A673 (cell line): ENCODE results near the gene DDAH1. TPM values are rescaled to one million over a fixed set of nuclear protein-coding genes. Genes with fewer than 3 reads are reported as not detected.

Experiments
- BruUV-seq: library from RNA; stranded (reverse); fragments of 400-500 nt; replicated peaks from 2 replicates; lab custom pipeline; 2021; lab: Mats Ljungman, UMichigan
- CTCF ChIA-PET: fragments of 300-600 bp; sonication (Branson Sonifier 250); formaldehyde crosslinking; loops from one replicate; lab custom pipeline; 2022; ENCODE audit warnings: antibody characterized with exemption; lab: Charles Lee
- POLR2A ChIA-PET: fragments of 300-600 bp; sonication (Branson Sonifier 250); formaldehyde crosslinking; loops from one replicate; lab custom pipeline; 2022; ENCODE audit warnings: antibody characterized with exemption; ENCODE audit not compliant: low non-redundant PET; lab: Charles Lee
- DNase-seq: peaks from one replicate; pipeline ENCODE4 v3.0.0-alpha.2; 2015; ENCODE audit warnings: low spot score
- H3K27ac ChIP-seq: fragments of 200-600 bp; sonication (generic); 2 replicates; pipeline ENCODE4 v1.5.1; 2016; ENCODE audit warnings: mixed run types, low read depth, mild to moderate bottlenecking, mixed read lengths, antibody characterized with exemption, low read length; ENCODE audit not compliant: poor library complexity, severe bottlenecking
- H3K27me3 ChIP-seq: fragments of 200-600 bp; sonication (generic); replicated peaks from 2 replicates; pipeline ENCODE4 v1.6.1; 2017; ENCODE audit warnings: mixed run types, low read depth, mild to moderate bottlenecking, mixed read lengths, antibody characterized with exemption, low read length; ENCODE audit not compliant: insufficient read depth, poor library complexity
- H3K36me3 ChIP-seq: fragments of 200-600 bp; sonication (generic); 2 replicates; pipeline ENCODE4 v1.6.1; 2016; ENCODE audit warnings: mixed run types, mild to moderate bottlenecking, mixed read lengths, antibody characterized with exemption, low read length; ENCODE audit not compliant: insufficient read depth, poor library complexity, severe bottlenecking
- H3K4me1 ChIP-seq: fragments of 200-600 bp; sonication (generic); 2 replicates; pipeline ENCODE4 v1.6.1; 2017; ENCODE audit warnings: mixed run types, mild to moderate bottlenecking, mixed read lengths, antibody characterized with exemption, low read length; ENCODE audit not compliant: insufficient read depth, poor library complexity, severe bottlenecking
- H3K4me3 ChIP-seq: fragments of 200-600 bp; sonication (generic); 2 replicates; pipeline ENCODE4 v1.5.1; 2016; ENCODE audit warnings: low read depth, mixed run types, mild to moderate bottlenecking, mixed read lengths, low read length; ENCODE audit not compliant: poor library complexity, severe bottlenecking
- H3K9me3 ChIP-seq: fragments of 200-600 bp; sonication (generic); 2 replicates; pipeline ENCODE4 v1.6.1; 2016; ENCODE audit warnings: mixed run types, low read depth, mild to moderate bottlenecking, mixed read lengths, antibody characterized with exemption, low read length; ENCODE audit not compliant: poor library complexity, severe bottlenecking
- CTCF ChIP-seq: fragments of 300-800, 200-600 bp; sonication (generic); conservative IDR thresholded peaks from 2 replicates; pipeline ENCODE4 v1.5.1; 2017; ENCODE audit warnings: low read depth, mild to moderate bottlenecking, antibody characterized with exemption, low read length, moderate library complexity, mixed read lengths
- EZH2 ChIP-seq: fragments of 200-600 bp; sonication (generic); IDR thresholded peaks from 2 replicates; pipeline ENCODE4 v1.6.1; 2017; ENCODE audit warnings: borderline replicate concordance, low read depth, mild to moderate bottlenecking, mixed read lengths, antibody characterized with exemption, low read length; ENCODE audit not compliant: poor library complexity, severe bottlenecking
- intact Hi-C: fragments of 100-400 bp; cut with micrococcal nuclease; formaldehyde crosslinking; loops from one replicate; pipeline ENCODE4 v1.10.0; 2022; ENCODE audit not compliant: unreplicated experiment
- total RNA-seq: library from RNA; stranded (reverse); gene quantifications from 2 replicates; pipeline ENCODE4 v1.2.3, GENCODE V29; 2021

Gene DDAH1
- total RNA-seq, 1 experiment from 2014 or later = 32.5 TPM

- no TSS peak for BruUV-seq
- CTCF ChIA-PET = no interaction called here
- intact Hi-C loops = no loop called here
- no peak for DNase-seq
- POLR2A ChIA-PET = no interaction called here
- no peaks in the 10 kb centered on the region for H3K36me3 ChIP-seq
- H3K27me3 ChIP-seq = no peaks in the 10 kb centered on the region
- H3K27ac ChIP-seq = no peak overlapping the region
- TF ChIP-seq CTCF (no peak), EZH2 (no peak)
- H3K9me3 ChIP-seq = no peaks in the 10 kb centered on the region
- no peaks in the 10 kb centered on the region for H3K4me1 ChIP-seq
- H3K4me3 ChIP-seq = no peak overlapping the region
Observed at GRCh38 chr1:85290826-85291225, 174.1 kb downstream of the DDAH1 start.

- TF ChIP-seq EZH2 = no peak
- no peak for TF ChIP-seq CTCF
- no peak for DNase-seq
- intact Hi-C loops = no loop called here
- no peaks in the 10 kb centered on the region for H3K4me1 ChIP-seq
- no TSS peak for BruUV-seq
- no peak overlapping the region for H3K4me3 ChIP-seq
- ChIA-PET CTCF (no interaction called here), POLR2A (no interaction called here)
- no peaks in the 10 kb centered on the region for H3K27me3 ChIP-seq
- H3K36me3 ChIP-seq = no peaks in the 10 kb centered on the region
- no peak overlapping the region for H3K27ac ChIP-seq
- H3K9me3 ChIP-seq = no peaks in the 10 kb centered on the region
Observed at GRCh38 chr1:85289848-85290335, 175.1 kb downstream of the DDAH1 start.

- ChIA-PET POLR2A (interaction anchor here (0.7 kb wide), 1 partner anchor 1416 kb away, joined by 3 read pairs; no protein-coding TSS in a partner anchor), CTCF (no interaction called here)
- BruUV-seq = no TSS peak
- Histone ChIP-seq H3K4me3 (no peak overlapping the region), H3K27ac (no peak overlapping the region), H3K36me3 (no peaks in the 10 kb centered on the region), H3K4me1 (no peaks in the 10 kb centered on the region), H3K9me3 (no peaks in the 10 kb centered on the region), H3K27me3 (no peaks in the 10 kb centered on the region)
- no peak for DNase-seq
- intact Hi-C loops = no loop called here
- no peak for TF ChIP-seq CTCF
- TF ChIP-seq EZH2 = no peak
Observed at GRCh38 chr1:85289207-85289847, 175.6 kb downstream of the DDAH1 start.
